ENCODE results near the gene DNAJB14.

GRCh38 chr4:99946356-99947189 is at the start of gene DNAJB14:
- TF ChIP-seq TGIF2 (CRISPR knock-in tag; IDR thresholded peaks at IDR 0.05), result no peak
- TF ChIP-seq HNF1A (IDR thresholded peaks at IDR 0.05; ENCODE audit: low read depth), result no peak
- TF ChIP-seq HNF1A (CRISPR knock-in tag; IDR thresholded peaks at IDR 0.05; ENCODE audit: borderline replicate concordance), result 0 out of 2 replicates have a peak, but pooled peaks have one; percentile 47
- TF ChIP-seq ZBTB2 (CRISPR knock-in tag; IDR thresholded peaks at IDR 0.05; ENCODE audit: low read depth), result peak; percentile 60; the same call in 1 of the 2 replicates
- TF ChIP-seq ZNF597 (CRISPR knock-in tag; IDR thresholded peaks at IDR 0.05), result no peak
- TF ChIP-seq CHCHD3 (CRISPR knock-in tag; IDR thresholded peaks at IDR 0.05), result no peak
- no peak for TF ChIP-seq SKIL (CRISPR knock-in tag; IDR thresholded peaks at IDR 0.05; ENCODE audit: borderline replicate concordance)

All from HepG2 (cell line).